GM11168 (cell line): ENCODE measurements around the gene RPS16.

Experiments
- in situ Hi-C: fragments of 300-500 bp; cut with MboI; formaldehyde crosslinking; loops from one replicate; pipeline ENCODE4 v1.12.0; 2022; ENCODE audit warnings: low sequenced_read_pairs; ENCODE audit not compliant: unreplicated experiment

Gene RPS16

GRCh38 chr19:39408392-39409207 is 27.1 kb downstream of the RPS16 start:
- in situ Hi-C loops, result no loop called here

GRCh38 chr19:39407660-39408391 is 27.9 kb downstream of the RPS16 start:
- in situ Hi-C loops, result no loop called here

- in situ Hi-C loops, result no loop called here
Observed at GRCh38 chr19:39407410-39407659, 28.4 kb downstream of the RPS16 start.

GRCh38 chr19:39406656-39407409 is 28.9 kb downstream of the RPS16 start, which contains the start of gene ZFP36:
TSS of gene ZFP36 (plus strand) at chr19:39406847. CDS start at chr19:39406905, 58 bp downstream.
- in situ Hi-C loops, result no loop called here

GRCh38 chr19:39405958-39406655 is 29.6 kb downstream of the RPS16 start:
- in situ Hi-C loops, result no loop called here

DNA sequence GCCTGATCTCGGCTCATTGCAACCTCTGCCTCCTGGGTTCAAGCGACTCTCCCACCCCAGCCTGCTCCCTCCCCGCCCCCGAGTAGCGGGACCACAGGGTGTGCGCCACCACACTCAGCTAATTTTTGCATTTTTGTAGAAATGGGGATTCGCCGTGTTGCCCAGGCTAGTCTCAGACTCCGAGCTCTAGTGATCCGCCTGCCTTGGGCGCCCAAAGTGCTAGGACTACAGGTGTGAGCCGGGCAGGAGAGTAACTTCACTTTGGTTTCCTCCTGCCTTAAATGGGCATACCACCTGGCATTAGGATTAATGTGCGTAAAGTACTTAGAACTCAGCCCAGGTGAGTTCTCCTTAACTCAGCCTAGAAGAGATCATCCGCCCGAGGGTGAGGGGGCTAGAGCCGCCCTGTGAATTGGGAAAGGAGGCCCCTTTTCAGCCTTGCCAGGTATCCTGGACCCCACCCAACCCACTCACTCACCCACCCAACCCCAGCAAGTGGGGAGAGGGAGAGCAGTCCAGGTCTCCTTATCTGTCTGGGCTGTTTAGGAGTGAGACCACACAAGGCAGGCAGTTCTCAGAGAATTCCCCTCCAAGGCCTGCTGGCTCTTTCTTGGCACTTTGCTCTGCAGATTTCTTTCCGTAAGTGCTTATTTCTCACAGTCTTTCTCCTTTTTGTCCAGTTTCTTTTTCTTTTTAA is 30.3 kb downstream of the RPS16 start:
- in situ Hi-C loops, result no loop called here

DNA sequence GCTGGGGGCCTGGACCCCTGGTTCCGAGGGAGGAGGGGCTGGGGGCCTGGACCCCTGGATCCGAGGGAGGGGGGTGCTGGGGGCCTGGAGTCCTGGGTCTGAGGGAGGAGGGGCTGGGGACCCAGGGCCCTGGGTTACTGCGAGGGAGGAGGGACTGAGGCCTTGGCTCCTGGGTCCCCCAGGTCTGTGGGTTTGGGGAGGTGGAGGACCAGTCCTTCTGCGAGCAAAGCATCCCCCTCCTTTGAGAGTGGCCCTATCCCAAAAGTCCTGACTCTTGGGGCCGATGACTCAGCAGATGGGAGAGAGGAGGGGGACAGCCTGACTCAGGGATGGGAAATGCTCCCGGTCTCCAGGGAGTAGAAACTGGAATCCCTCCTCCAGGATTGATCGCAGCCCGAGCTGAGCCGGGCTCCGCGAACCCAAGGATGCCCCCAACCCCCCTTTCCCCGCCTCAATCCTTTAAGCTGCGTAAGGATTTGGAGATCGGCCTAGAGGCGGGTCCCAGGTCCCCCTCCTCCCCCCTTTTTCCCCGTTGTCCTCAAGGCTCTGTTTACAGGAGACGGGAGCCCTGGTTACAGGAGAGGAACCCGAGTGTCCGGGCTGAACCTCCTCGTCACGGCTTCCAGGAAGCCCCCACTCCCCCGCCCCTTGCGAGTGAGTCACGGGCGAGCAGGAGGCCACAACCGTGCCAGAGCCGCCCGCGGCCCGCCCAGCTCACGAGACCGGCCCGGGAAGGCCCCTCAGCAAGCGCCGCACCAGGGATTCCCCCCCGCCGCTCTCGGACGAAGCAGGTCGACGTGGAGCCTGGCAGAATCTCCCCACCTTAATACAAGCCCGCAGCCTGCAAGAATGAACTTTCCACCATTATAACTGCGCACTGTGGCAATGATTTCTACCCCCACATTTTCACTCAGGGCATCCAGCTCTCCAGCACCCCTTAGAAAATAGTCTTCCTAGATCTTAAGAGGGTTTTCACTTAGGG is 32.1 kb downstream of the RPS16 start:
- in situ Hi-C loops, result no loop called here

- in situ Hi-C loops, result no loop called here
Observed at GRCh38 chr19:39402346-39403300, 33.1 kb downstream of the RPS16 start.

GRCh38 chr19:39401549-39402345 is 34.0 kb downstream of the RPS16 start:
- in situ Hi-C loops, result no loop called here

DNA sequence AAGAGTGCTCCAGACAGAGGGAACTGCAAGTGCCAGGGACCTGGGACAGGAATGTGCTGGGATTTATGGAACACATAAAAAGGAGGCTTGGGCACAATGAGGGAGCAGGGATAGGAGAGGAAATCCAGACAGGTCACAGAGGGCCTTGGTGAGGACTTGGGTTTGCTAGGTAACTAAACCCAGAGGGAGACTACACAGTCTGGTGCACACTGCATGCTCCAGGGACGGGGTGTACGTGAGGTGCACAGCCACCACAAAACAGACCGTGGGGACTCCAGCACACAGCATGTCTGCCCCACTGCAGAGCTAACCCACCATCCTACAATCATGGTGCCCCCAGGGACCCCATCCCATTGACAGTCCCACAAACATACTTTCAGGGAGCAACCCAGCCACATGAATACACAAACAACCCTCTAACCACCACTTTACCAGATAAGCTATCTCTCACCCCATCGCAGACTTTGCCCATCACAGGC is 34.6 kb downstream of the RPS16 start:
- in situ Hi-C loops, result no loop called here

DNA sequence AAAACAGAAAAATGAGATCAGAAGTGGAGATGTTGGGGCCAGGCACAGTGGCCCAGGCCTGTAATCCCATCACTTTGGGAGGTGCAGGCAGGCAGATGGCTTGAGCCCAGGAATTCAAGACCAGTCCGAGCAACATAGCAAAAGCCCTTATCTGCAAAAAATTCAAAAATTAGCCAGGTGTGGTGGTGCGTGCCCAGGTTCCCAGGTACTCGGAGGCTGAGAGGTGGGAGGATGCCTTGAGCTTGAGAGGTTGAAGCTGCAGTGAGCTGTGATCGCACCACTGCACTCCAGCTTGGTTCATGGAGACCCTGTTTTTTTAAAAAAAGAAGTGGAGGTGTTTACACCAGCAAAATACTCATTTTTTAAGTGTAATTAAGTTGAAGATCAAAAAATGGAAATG is 35.7 kb downstream of the RPS16 start:
- in situ Hi-C loops, result no loop called here

DNA sequence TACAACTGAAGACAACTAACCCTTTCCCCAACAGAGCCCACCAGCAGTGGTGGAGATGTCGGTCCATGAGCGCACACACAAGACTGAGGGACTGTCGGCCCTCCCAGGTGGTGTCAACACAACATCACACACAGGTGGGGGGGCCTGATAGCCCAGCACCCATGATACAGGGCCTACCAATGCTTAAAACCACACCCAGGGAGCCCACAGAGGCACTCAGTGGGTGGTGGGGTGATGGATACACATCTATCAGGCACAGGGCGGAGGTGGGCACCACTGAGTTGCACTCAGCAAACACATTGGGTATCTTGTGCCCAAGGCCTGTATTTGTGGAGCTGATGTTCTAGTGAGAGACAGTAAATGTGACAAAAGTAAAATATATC is 36.1 kb downstream of the RPS16 start:
- in situ Hi-C loops, result no loop called here

DNA sequence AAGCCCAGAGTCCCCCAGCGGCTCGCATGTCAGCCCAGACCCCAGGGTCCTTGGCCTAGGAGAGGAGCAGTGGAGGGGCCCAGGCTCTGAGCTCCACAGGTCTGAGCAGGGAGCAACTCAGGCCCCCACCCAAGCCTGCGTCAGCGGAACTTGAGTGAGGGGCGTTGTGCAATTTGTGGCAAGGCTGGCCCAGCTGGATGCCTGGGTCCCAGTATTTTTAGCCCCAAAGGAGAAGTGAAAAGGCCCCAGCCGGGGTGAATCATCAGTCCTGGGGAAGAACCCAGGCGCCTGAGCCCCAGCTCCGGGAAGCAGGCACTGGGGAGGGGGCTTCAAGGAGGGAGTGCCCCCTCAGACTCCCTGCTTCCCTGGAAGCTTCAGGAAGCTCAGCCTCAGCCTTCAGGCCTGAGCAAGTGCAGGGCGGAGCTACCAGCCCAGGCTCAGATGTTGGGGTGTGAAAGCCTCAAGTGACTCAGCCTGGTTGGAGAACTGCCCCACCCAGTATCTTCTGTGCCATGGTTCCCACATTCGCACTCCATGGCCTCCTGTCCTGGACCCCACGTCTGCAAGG is 37.4 kb downstream of the RPS16 start:
- in situ Hi-C loops, result no loop called here

GRCh38 chr19:39397360-39398296 is 38.1 kb downstream of the RPS16 start:
- in situ Hi-C loops, result no loop called here

DNA sequence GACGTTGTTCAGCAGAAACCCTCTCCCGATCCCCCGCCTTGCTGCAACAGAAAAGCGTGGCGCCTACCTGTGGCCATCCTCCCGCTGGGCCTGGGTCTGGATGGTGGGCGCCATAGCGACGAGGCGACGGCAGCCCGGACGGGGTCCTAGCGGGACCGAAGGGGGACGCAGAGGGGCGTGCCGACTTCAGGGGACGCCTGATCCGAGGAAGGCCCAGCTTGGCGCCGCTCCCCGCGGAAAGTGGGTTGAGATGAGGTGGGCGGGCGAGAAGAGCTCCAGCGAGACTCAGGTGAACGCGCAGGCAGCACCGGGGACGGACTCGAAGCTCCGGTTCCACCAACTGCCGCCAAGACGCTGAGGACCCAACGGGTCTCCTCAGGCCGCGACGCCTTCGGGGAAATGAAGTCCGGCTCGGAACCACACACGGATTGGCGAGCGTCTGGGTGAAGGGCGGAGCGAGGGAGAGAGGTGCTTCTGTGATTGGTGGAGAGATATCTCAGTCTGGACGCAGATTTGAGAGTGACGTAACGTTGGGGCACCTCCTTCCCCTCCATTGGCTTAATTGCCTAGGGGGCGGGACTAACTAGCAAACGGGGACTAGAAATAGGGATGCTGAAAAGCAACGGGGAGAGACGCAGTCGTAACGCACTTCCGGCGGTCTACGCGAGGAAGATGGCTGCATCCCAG is 44.9 kb downstream of the RPS16 start, which contains the start of the genes MED29 and PAF1:
Gene MED29, plus strand, starts transcription at position 628 of the 687 bp plus-strand sequence. Its CDS starts 45 bp downstream, at position 673.
Gene PAF1, minus strand, starts transcription at position 356 of the 687 bp plus-strand sequence. Its CDS starts 242 bp downstream, at position 114.
- in situ Hi-C loops, result no loop called here
